Gastroesophageal sphincter (tissue), 4 donors: ENCODE data around the gene HIVEP2. TPM values are rescaled to one million over a fixed set of nuclear protein-coding genes. Genes with fewer than 3 reads are reported as not detected.

Source experiments
- ATAC-seq: fragments of 150-250 bp; one replicate; pipeline ENCODE4 v1.9.1; 2016; ENCODE audit warnings: mild to moderate bottlenecking, moderate library complexity
- H3K27ac ChIP-seq, 4 donors: fragments of 200-600 bp; sonication (generic) in 3 of 4; 1 replicate in 3 of 4; 2 replicates in 1 of 4; pipeline ENCODE4 v1.5.1; 2016 to 2019
- H3K27me3 ChIP-seq: fragments of 200-600 bp; sonication (generic); one replicate; pipeline ENCODE4 v1.5.1; 2019
- H3K36me3 ChIP-seq, 2 donors: fragments of 200-600 bp; sonication (generic); one replicate each; pipeline ENCODE4 v1.5.1; 2019; ENCODE audit warnings: control low read depth in 1 of 2
- H3K4me1 ChIP-seq, 3 donors: fragments of 200-600 bp; sonication (generic); 1 replicate in 2 of 3; 2 replicates in 1 of 3; pipeline ENCODE4 v1.5.1; 2016 to 2019; ENCODE audit warnings: control low read depth in 2 of 3
- H3K4me3 ChIP-seq, 2 donors: fragments of 200-600 bp; sonication (generic); one replicate each; pipeline ENCODE4 v1.5.1; 2019; ENCODE audit warnings: mild to moderate bottlenecking in 1 of 2, moderate library complexity in 1 of 2
- H3K9me3 ChIP-seq, 3 donors: fragments of 200-600 bp; sonication (generic); one replicate each; pipeline ENCODE4 v1.5.1; 2017 to 2019; ENCODE audit warnings: control low read depth in 2 of 3
- EP300 ChIP-seq: sonication (generic); formaldehyde crosslinking; IDR thresholded peaks from one replicate; pipeline ENCODE4 v1.6.1; 2017; ENCODE audit warnings: antibody characterized with exemption, mild to moderate bottlenecking
- POLR2A ChIP-seq, 2 donors: fragments of 450-650 bp; IDR thresholded peaks; one replicate each; pipeline ENCODE4 v1.6.1; 2017; ENCODE audit warnings: antibody characterized with exemption in 2 of 2, mild to moderate bottlenecking in 2 of 2, moderate library complexity in 1 of 2
- POLR2AphosphoS5 ChIP-seq: sonication (generic); formaldehyde crosslinking; IDR thresholded peaks from one replicate; pipeline ENCODE4 v1.6.1; 2017; ENCODE audit warnings: antibody characterized with exemption
- WGBS, 2 donors: methylation state at CpG; one replicate each; pipeline ENCODE4 v1.1.5; 2018; ENCODE audit warnings: low coverage in 1 of 2; 5-methylcytosine and 5-hydroxymethylcytosine counted together
- total RNA-seq, 4 donors: library from RNA; depleted of rRNA; stranded (reverse); fragments of >200 nt; gene quantifications; one replicate each; pipeline ENCODE4 v1.1.0, GENCODE V29; 2016
- TF ChIP-seq, protein P1 (sequence below), 4 experiments: fragments of 200-600 bp in 2 of 4; fragments of 450-650 bp in 2 of 4; sonication (generic) in 1 of 4; IDR thresholded peaks; one replicate each; pipeline ENCODE4 v1.5.1; 2017 to 2019; ENCODE audit warnings: antibody characterized with exemption in 4 of 4, mild to moderate bottlenecking in 2 of 4, moderate library complexity in 2 of 4

Gene HIVEP2
- total RNA-seq, 4 donors from 2014 or later = 17.1 to 28.1 (median 24.9) TPM

- Histone ChIP-seq H3K4me1 (no peaks in the 10 kb centered on the region), H3K9me3 (peaks cover 0 to 21% (median 0%) of the 10 kb centered on the region in 3 donors), H3K27me3 (no peaks in the 10 kb centered on the region), H3K4me3 (no peak overlapping the region), H3K27ac (no peak overlapping the region), H3K36me3 (no peaks in the 10 kb centered on the region)
- TF ChIP-seq, protein P1, sequence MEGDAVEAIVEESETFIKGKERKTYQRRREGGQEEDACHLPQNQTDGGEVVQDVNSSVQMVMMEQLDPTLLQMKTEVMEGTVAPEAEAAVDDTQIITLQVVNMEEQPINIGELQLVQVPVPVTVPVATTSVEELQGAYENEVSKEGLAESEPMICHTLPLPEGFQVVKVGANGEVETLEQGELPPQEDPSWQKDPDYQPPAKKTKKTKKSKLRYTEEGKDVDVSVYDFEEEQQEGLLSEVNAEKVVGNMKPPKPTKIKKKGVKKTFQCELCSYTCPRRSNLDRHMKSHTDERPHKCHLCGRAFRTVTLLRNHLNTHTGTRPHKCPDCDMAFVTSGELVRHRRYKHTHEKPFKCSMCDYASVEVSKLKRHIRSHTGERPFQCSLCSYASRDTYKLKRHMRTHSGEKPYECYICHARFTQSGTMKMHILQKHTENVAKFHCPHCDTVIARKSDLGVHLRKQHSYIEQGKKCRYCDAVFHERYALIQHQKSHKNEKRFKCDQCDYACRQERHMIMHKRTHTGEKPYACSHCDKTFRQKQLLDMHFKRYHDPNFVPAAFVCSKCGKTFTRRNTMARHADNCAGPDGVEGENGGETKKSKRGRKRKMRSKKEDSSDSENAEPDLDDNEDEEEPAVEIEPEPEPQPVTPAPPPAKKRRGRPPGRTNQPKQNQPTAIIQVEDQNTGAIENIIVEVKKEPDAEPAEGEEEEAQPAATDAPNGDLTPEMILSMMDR (IDR thresholded peaks at IDR 0.05) = no peak
- no peak for TF ChIP-seq POLR2A (IDR thresholded peaks at IDR 0.05)
- no peak for TF ChIP-seq EP300
- no peak for TF ChIP-seq POLR2AphosphoS5
- 53 to 80% methylated on average over 7 of the region's 7 CpGs for WGBS, 2 donors
- ATAC-seq = no peak
Observed at GRCh38 chr6:142714951-142715785, 229.8 kb downstream of the HIVEP2 start.

DNA sequence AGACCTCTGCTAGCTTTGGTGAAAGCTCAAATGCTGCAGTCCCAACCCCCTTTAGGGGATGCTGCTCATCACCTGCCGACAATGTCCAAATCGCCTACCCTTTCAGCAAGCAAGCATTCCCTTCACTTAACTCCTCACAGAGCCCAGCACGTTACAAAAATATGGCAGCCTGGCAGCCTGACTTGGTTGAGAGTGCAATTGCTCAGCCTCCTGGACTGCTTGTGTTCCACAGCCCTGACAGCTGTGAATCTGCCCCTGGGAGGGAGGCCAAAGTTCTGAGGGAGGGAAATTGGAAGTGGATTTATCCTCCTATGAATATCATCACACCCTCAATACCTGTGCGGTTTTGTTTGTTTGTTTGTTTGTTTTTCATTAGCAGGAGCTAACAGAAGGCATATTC is 231.0 kb downstream of the HIVEP2 start:
- H3K4me1 ChIP-seq = no peaks in the 10 kb centered on the region
- no peaks in the 10 kb centered on the region for H3K27me3 ChIP-seq
- 67 to 70% methylated on average over 1 to 3 of the region's 4 CpGs for WGBS, 2 donors
- ATAC-seq = no peak
- no peak overlapping the region for H3K27ac ChIP-seq
- peaks cover 0 to 11% (median 0%) of the 10 kb centered on the region in 3 donors for H3K9me3 ChIP-seq
- no peaks in the 10 kb centered on the region for H3K36me3 ChIP-seq
- TF ChIP-seq, protein P1 (IDR thresholded peaks at IDR 0.05) = no peak
- TF ChIP-seq POLR2A (IDR thresholded peaks at IDR 0.05) (no peak), POLR2AphosphoS5 (no peak), EP300 (no peak)
- H3K4me3 ChIP-seq = no peak overlapping the region

- no peak for ATAC-seq
- TF ChIP-seq EP300 (no peak), POLR2A (IDR thresholded peaks at IDR 0.05) (no peak), POLR2AphosphoS5 (no peak)
- TF ChIP-seq, protein P1 (IDR thresholded peaks at IDR 0.05) = no peak
Observed at GRCh38 chr6:142712231-142712630, 232.7 kb downstream of the HIVEP2 start.

DNA sequence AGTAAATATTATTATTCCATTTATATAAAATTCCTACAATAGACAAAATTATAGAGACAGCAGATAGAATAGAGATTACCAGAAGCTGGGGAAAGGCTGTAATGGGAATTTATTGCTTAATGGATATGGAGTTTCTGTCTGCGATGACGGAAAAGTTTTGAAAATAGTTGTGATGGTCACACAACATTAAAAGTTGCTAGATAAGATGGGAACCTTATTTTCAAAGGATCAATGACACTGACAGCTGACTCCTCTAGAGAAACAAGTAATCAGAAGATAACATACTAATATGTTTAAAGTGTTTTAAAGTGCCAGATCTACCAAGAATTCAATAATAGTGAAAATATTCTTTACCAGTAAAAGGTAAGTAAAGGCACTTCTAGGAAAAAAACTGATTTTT is 236.3 kb downstream of the HIVEP2 start:
- no peak for ATAC-seq
- H3K4me1 ChIP-seq = no peaks in the 10 kb centered on the region
- 92 to 96% methylated on average over 2 of the region's 2 CpGs for WGBS, 2 donors
- no peaks in the 10 kb centered on the region for H3K9me3 ChIP-seq
- no peak overlapping the region for H3K4me3 ChIP-seq
- H3K36me3 ChIP-seq = no peaks in the 10 kb centered on the region
- TF ChIP-seq, protein P1 (IDR thresholded peaks at IDR 0.05) = no peak
- TF ChIP-seq POLR2AphosphoS5 = no peak
- no peak for TF ChIP-seq EP300
- TF ChIP-seq POLR2A (IDR thresholded peaks at IDR 0.05) = no peak
- H3K27ac ChIP-seq = no peak overlapping the region
- H3K27me3 ChIP-seq = no peaks in the 10 kb centered on the region

More at GRCh38 chr6:142712231-142712630, 232.7 kb downstream of the HIVEP2 start:
- Histone ChIP-seq H3K27ac (no peak overlapping the region), H3K4me1 (no peaks in the 10 kb centered on the region), H3K9me3 (no peaks in the 10 kb centered on the region), H3K27me3 (no peaks in the 10 kb centered on the region), H3K4me3 (no peak overlapping the region), H3K36me3 (no peaks in the 10 kb centered on the region)
- WGBS, 2 donors = 50 to 71% methylated on average over 1 of the region's 1 CpG

GRCh38 chr6:142707255-142707654 is 237.7 kb downstream of the HIVEP2 start:
- no peak overlapping the region for H3K4me3 ChIP-seq
- TF ChIP-seq POLR2A (IDR thresholded peaks at IDR 0.05) = no peak
- TF ChIP-seq, protein P1 (IDR thresholded peaks at IDR 0.05) = no peak
- no peak for TF ChIP-seq POLR2AphosphoS5
- no peak for TF ChIP-seq EP300
- WGBS, 2 donors = 28 to 60% methylated on average over 1 to 2 of the region's 2 CpGs
- H3K4me1 ChIP-seq = no peaks in the 10 kb centered on the region
- no peaks in the 10 kb centered on the region for H3K9me3 ChIP-seq
- no peaks in the 10 kb centered on the region for H3K27me3 ChIP-seq
- no peak overlapping the region for H3K27ac ChIP-seq
- no peak for ATAC-seq
- no peaks in the 10 kb centered on the region for H3K36me3 ChIP-seq
